ENCODE data around the gene SLC35E3.

SLC35E3 gene

DNA sequence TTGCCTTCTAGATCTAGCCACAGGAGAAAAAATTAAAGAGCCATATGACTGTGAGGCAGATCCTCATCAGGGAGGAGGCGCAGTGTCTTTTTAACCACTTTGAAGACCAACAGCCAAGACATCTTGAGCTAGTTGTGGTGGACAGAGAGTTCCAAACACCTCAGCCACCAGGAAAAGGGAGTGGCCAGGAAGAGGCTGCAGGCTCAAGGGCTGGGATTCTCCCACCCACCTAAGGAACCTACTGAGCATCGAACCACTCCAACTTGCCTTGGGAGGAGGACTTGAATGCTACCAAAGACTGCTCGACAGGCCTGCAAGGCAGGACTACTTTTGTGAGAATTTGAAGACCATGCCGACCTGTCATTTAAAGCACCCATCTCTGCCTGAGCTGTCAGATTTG, 47.5 kb downstream of the SLC35E3 start:
- Histone ChIP-seq H3K14ac (ENCODE audit: low read length) (no peak overlapping the region), H3K79me1 (ENCODE audit: low read depth, low read length) (no peaks in the 10 kb centered on the region), H3K4me3 (ENCODE audit: low read length in 2 of 2) (no peak overlapping the region), H3K4me1 (ENCODE audit: control insufficient read depth in 2 of 2, insufficient read depth in 1 of 2, low read depth in 1 of 2, low read length in 2 of 2) (no peaks in the 10 kb centered on the region), H2BK5ac (ENCODE audit: low read length) (no peak overlapping the region), H4K8ac (ENCODE audit: low read depth, low read length) (no peak overlapping the region), H2AFZ (ENCODE audit: low read length) (peak overlapping the region; percentile 12), H2AK5ac (ENCODE audit: low read depth, low read length) (no peak overlapping the region), H4K91ac (ENCODE audit: low read depth, low read length, poor library complexity) (no peak overlapping the region), H3K4ac (ENCODE audit: low read length) (no peak overlapping the region), H3K23ac (ENCODE audit: low read depth, low read length, poor library complexity) (no peak overlapping the region), H3K18ac (ENCODE audit: low read length) (no peak overlapping the region), H3K27me3 (ENCODE audit: control insufficient read depth in 3 of 3, insufficient read depth in 3 of 3, low read depth in 1 of 3, low read length in 3 of 3) (no peaks in the 10 kb centered on the region), H3K9me3 (replicated peaks in 1 of 2; ENCODE audit: control insufficient read depth in 2 of 2, insufficient read depth in 1 of 2, low read depth in 1 of 2, low read length in 2 of 2) (no peaks in the 10 kb centered on the region), H3K27ac (replicated peaks; ENCODE audit: low read length) (no peak overlapping the region), H3K9ac (ENCODE audit: low read depth, low read length, poor library complexity) (peak overlapping the region; percentile 66), H3K36me3 (replicated peaks in 1 of 2; ENCODE audit: control insufficient read depth in 2 of 2, insufficient read depth in 2 of 2, low read length in 2 of 2) (no peaks in the 10 kb centered on the region), H2BK15ac (ENCODE audit: low read length) (no peak overlapping the region), H3K4me2 (ENCODE audit: insufficient read depth, low read length, poor library complexity, severe bottlenecking) (no peak overlapping the region), H2BK120ac (ENCODE audit: low read depth, low read length) (no peak overlapping the region), H2BK12ac (ENCODE audit: low read length) (no peak overlapping the region)
- DNase-seq (ENCODE audit: low spot score): no peak
- no CpG with 5 or more reads among the region's 4 CpGs for WGBS, 2 donors (ENCODE audit: extremely low coverage in 2 of 2, insufficient read length in 2 of 2, insufficient replicate concordance in 1 of 2)

DNA sequence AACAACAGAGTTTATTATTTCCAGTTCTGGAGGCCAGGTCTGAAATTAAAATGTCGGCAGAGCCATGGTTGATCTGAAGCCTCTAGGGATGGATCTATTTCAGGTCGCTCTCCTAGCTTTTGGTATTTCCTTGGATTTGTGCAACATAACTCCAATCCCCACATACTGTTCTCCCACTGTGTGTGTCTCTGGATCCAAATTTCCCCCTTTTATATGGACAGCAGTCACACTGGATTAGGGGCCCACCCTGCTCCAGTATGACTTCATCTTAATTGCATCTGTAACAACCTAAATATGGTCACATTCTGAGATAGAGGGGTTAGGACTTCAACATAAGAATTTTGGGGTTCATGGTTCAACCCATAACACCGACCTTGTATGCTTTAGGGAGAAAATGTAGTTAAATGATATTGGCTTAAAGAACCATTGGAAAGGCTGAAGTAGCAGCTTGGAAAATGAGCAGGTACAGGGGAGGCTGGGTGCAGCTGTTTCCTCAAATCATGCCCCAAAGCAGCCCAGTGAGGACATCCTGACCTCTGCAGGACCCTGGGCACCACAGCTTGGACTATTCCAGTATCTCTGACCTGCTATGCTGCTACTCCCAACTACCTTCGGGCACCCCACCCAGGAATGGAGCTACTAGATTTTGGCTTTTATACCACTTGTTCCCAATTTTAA, 48.1 kb downstream of the SLC35E3 start:
- no peak overlapping the region for H4K8ac ChIP-seq (ENCODE audit: low read depth, low read length)
- no CpG with 5 or more reads among the region's 4 CpGs for WGBS, 2 donors (ENCODE audit: extremely low coverage in 2 of 2, insufficient read length in 2 of 2, insufficient replicate concordance in 1 of 2)
- H3K36me3 ChIP-seq (replicated peaks in 1 of 2; ENCODE audit: control insufficient read depth in 2 of 2, insufficient read depth in 2 of 2, low read length in 2 of 2): no peaks in the 10 kb centered on the region
- H3K4me3 ChIP-seq (ENCODE audit: low read length in 2 of 2): no peak overlapping the region
- no peaks in the 10 kb centered on the region for H3K27me3 ChIP-seq (ENCODE audit: control insufficient read depth in 3 of 3, insufficient read depth in 3 of 3, low read depth in 1 of 3, low read length in 3 of 3)
- H3K9me3 ChIP-seq (replicated peaks in 1 of 2; ENCODE audit: control insufficient read depth in 2 of 2, insufficient read depth in 1 of 2, low read depth in 1 of 2, low read length in 2 of 2): no peaks in the 10 kb centered on the region
- no peak overlapping the region for H3K27ac ChIP-seq (replicated peaks; ENCODE audit: low read length)
- H2BK5ac ChIP-seq (ENCODE audit: low read length): no peak overlapping the region
- H4K91ac ChIP-seq (ENCODE audit: low read depth, low read length, poor library complexity): no peak overlapping the region
- H3K23ac ChIP-seq (ENCODE audit: low read depth, low read length, poor library complexity): no peak overlapping the region
- no peak overlapping the region for H3K18ac ChIP-seq (ENCODE audit: low read length)
- H2BK12ac ChIP-seq (ENCODE audit: low read length): no peak overlapping the region
- DNase-seq (ENCODE audit: low spot score): no peak
- H3K4me1 ChIP-seq (ENCODE audit: control insufficient read depth in 2 of 2, insufficient read depth in 1 of 2, low read depth in 1 of 2, low read length in 2 of 2): no peaks in the 10 kb centered on the region
- H2AK5ac ChIP-seq (ENCODE audit: low read depth, low read length): no peak overlapping the region
- H3K14ac ChIP-seq (ENCODE audit: low read length): no peak overlapping the region
- no peak overlapping the region for H3K9ac ChIP-seq (ENCODE audit: low read depth, low read length, poor library complexity)
- no peak overlapping the region for H2BK15ac ChIP-seq (ENCODE audit: low read length)
- H2BK120ac ChIP-seq (ENCODE audit: low read depth, low read length): no peak overlapping the region
- H3K79me1 ChIP-seq (ENCODE audit: low read depth, low read length): no peaks in the 10 kb centered on the region
- H3K4me2 ChIP-seq (ENCODE audit: insufficient read depth, low read length, poor library complexity, severe bottlenecking): no peak overlapping the region
- H2AFZ ChIP-seq (ENCODE audit: low read length): no peak overlapping the region
- no peak overlapping the region for H3K4ac ChIP-seq (ENCODE audit: low read length)

GRCh38 chr12:68794653-68795251, 48.8 kb downstream of the SLC35E3 start:
- Histone ChIP-seq H3K79me1 (ENCODE audit: low read depth, low read length) (no peaks in the 10 kb centered on the region), H3K9me3 (replicated peaks in 1 of 2; ENCODE audit: control insufficient read depth in 2 of 2, insufficient read depth in 1 of 2, low read depth in 1 of 2, low read length in 2 of 2) (no peaks in the 10 kb centered on the region), H2BK5ac (ENCODE audit: low read length) (no peak overlapping the region), H4K8ac (ENCODE audit: low read depth, low read length) (no peak overlapping the region), H3K4ac (ENCODE audit: low read length) (no peak overlapping the region), H2BK120ac (ENCODE audit: low read depth, low read length) (no peak overlapping the region), H3K14ac (ENCODE audit: low read length) (no peak overlapping the region), H3K18ac (ENCODE audit: low read length) (no peak overlapping the region), H3K27ac (replicated peaks; ENCODE audit: low read length) (no peak overlapping the region), H3K36me3 (replicated peaks in 1 of 2; ENCODE audit: control insufficient read depth in 2 of 2, insufficient read depth in 2 of 2, low read length in 2 of 2) (no peaks in the 10 kb centered on the region), H4K91ac (ENCODE audit: low read depth, low read length, poor library complexity) (no peak overlapping the region), H2AK5ac (ENCODE audit: low read depth, low read length) (no peak overlapping the region), H3K27me3 (ENCODE audit: control insufficient read depth in 3 of 3, insufficient read depth in 3 of 3, low read depth in 1 of 3, low read length in 3 of 3) (no peaks in the 10 kb centered on the region), H3K4me2 (ENCODE audit: insufficient read depth, low read length, poor library complexity, severe bottlenecking) (no peak overlapping the region), H3K9ac (ENCODE audit: low read depth, low read length, poor library complexity) (no peak overlapping the region), H2BK15ac (ENCODE audit: low read length) (no peak overlapping the region), H2AFZ (ENCODE audit: low read length) (no peak overlapping the region), H2BK12ac (ENCODE audit: low read length) (no peak overlapping the region), H3K23ac (ENCODE audit: low read depth, low read length, poor library complexity) (no peak overlapping the region), H3K4me3 (ENCODE audit: low read length in 2 of 2) (no peak overlapping the region), H3K4me1 (ENCODE audit: control insufficient read depth in 2 of 2, insufficient read depth in 1 of 2, low read depth in 1 of 2, low read length in 2 of 2) (no peaks in the 10 kb centered on the region)
- DNase-seq (ENCODE audit: low spot score): no peak
- no CpG with 5 or more reads among the region's 3 CpGs for WGBS, 2 donors (ENCODE audit: extremely low coverage in 2 of 2, insufficient read length in 2 of 2, insufficient replicate concordance in 1 of 2)

DNA sequence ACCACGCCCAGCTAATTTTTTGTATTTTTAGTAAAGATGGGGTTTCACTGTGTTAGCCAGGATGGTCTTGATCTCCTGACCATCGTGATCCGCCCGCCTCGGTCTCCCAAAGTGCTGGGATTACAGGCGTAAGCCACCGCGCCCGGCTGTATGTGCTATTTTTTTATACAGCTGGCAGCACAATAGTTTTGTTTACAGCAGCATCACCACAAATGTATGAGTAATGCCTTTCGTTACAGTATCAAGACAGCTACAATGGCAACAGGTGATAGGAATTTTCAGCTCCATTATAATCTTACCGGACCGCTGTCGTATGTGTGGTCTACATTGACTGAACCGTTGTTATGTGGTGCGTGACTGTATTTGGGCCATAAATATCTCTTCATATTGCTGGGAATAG, 50.4 kb downstream of the SLC35E3 start:
- Histone ChIP-seq H2BK12ac (ENCODE audit: low read length) (no peak overlapping the region), H3K4me3 (ENCODE audit: low read length in 2 of 2) (no peak overlapping the region), H3K23ac (ENCODE audit: low read depth, low read length, poor library complexity) (no peak overlapping the region), H3K18ac (ENCODE audit: low read length) (no peak overlapping the region), H3K9me3 (replicated peaks in 1 of 2; ENCODE audit: control insufficient read depth in 2 of 2, insufficient read depth in 1 of 2, low read depth in 1 of 2, low read length in 2 of 2) (no peaks in the 10 kb centered on the region), H3K36me3 (replicated peaks in 1 of 2; ENCODE audit: control insufficient read depth in 2 of 2, insufficient read depth in 2 of 2, low read length in 2 of 2) (no peaks in the 10 kb centered on the region), H2BK120ac (ENCODE audit: low read depth, low read length) (no peak overlapping the region), H3K9ac (ENCODE audit: low read depth, low read length, poor library complexity) (no peak overlapping the region), H3K4me2 (ENCODE audit: insufficient read depth, low read length, poor library complexity, severe bottlenecking) (no peak overlapping the region), H3K4me1 (ENCODE audit: control insufficient read depth in 2 of 2, insufficient read depth in 1 of 2, low read depth in 1 of 2, low read length in 2 of 2) (no peaks in the 10 kb centered on the region), H3K14ac (ENCODE audit: low read length) (no peak overlapping the region), H4K8ac (ENCODE audit: low read depth, low read length) (no peak overlapping the region), H2BK15ac (ENCODE audit: low read length) (no peak overlapping the region), H4K91ac (ENCODE audit: low read depth, low read length, poor library complexity) (no peak overlapping the region), H3K27me3 (ENCODE audit: control insufficient read depth in 3 of 3, insufficient read depth in 3 of 3, low read depth in 1 of 3, low read length in 3 of 3) (no peaks in the 10 kb centered on the region), H3K4ac (ENCODE audit: low read length) (no peak overlapping the region), H2AFZ (ENCODE audit: low read length) (no peak overlapping the region), H2BK5ac (ENCODE audit: low read length) (no peak overlapping the region), H3K79me1 (ENCODE audit: low read depth, low read length) (no peaks in the 10 kb centered on the region), H2AK5ac (ENCODE audit: low read depth, low read length) (no peak overlapping the region), H3K27ac (replicated peaks; ENCODE audit: low read length) (no peak overlapping the region)
- DNase-seq (ENCODE audit: low spot score): no peak
- WGBS, 2 donors (ENCODE audit: extremely low coverage in 2 of 2, insufficient read length in 2 of 2, insufficient replicate concordance in 1 of 2): no CpG with 5 or more reads among the region's 15 CpGs

Measured in neuronal stem cell (in vitro differentiated cells).